ENCODE measurements around the gene CAPN12.

Gene CAPN12

DNA sequence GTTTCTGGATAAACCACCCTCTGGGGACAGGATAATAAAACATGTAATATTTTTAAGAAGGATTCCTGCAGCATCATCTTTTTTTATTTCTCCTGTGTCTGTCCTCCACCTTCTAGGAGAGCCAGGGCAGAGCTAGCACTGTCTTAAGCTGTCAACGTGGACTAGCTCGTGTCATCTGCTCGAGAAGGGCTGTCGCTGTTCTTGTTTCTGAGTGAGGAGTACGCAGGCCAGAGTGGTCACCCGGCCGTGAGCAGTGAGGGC lies 13.9 kb downstream of the CAPN12 start:
- no peak overlapping the region for H3K4me3 ChIP-seq (ENCODE audit: low read length)
- TF ChIP-seq, protein P1, sequence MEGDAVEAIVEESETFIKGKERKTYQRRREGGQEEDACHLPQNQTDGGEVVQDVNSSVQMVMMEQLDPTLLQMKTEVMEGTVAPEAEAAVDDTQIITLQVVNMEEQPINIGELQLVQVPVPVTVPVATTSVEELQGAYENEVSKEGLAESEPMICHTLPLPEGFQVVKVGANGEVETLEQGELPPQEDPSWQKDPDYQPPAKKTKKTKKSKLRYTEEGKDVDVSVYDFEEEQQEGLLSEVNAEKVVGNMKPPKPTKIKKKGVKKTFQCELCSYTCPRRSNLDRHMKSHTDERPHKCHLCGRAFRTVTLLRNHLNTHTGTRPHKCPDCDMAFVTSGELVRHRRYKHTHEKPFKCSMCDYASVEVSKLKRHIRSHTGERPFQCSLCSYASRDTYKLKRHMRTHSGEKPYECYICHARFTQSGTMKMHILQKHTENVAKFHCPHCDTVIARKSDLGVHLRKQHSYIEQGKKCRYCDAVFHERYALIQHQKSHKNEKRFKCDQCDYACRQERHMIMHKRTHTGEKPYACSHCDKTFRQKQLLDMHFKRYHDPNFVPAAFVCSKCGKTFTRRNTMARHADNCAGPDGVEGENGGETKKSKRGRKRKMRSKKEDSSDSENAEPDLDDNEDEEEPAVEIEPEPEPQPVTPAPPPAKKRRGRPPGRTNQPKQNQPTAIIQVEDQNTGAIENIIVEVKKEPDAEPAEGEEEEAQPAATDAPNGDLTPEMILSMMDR (IDR thresholded peaks at IDR 0.05; ENCODE audit: insufficient read depth, low read depth, low read length, missing control alignments) = no peak
- DNase-seq (ENCODE audit: low read depth) = no peak

DNA sequence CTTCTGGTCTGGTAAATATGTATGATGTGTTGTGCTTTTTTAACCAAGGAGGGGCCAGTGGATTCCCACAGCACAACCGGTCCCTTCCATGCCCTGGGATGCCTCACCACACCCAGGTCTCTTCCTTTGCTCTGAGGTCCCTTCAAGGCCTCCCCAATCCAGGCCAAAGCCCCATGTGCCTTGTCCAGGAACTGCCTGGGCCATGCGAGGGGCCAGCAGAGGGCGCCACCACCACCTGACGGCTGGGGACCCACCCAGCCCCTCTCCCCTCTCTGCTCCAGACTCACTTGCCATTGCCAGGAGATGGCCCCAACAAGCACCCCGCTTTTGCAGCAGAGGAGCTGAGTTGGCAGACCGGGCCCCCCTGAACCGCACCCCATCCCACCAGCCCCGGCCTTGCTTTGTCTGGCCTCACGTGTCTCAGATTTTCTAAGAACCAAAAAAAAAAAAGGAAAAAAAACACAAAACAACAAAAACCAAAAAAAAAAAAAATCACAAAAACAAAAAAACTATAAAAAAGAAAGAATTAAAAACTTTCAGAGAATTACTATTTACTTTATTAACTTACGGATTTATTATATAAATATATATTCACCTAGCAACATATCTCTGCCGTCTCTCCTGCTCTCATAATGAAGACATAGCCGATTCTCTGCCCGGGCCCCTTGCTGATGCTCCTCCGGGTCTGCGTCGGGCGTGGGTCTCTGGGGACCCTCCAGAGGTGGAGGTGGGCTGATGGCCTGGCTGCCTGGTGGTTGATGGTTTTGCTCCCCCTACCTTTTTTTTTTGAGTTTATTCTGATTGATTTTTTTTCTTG lies 14.4 kb downstream of the CAPN12 start:
- no peak overlapping the region for H3K4me3 ChIP-seq (ENCODE audit: low read length)
- peak; percentile 60 for DNase-seq (ENCODE audit: low read depth)
- TF ChIP-seq, protein P1 (IDR thresholded peaks at IDR 0.05; ENCODE audit: insufficient read depth, low read depth, low read length, missing control alignments) = peak; percentile 78

DNA sequence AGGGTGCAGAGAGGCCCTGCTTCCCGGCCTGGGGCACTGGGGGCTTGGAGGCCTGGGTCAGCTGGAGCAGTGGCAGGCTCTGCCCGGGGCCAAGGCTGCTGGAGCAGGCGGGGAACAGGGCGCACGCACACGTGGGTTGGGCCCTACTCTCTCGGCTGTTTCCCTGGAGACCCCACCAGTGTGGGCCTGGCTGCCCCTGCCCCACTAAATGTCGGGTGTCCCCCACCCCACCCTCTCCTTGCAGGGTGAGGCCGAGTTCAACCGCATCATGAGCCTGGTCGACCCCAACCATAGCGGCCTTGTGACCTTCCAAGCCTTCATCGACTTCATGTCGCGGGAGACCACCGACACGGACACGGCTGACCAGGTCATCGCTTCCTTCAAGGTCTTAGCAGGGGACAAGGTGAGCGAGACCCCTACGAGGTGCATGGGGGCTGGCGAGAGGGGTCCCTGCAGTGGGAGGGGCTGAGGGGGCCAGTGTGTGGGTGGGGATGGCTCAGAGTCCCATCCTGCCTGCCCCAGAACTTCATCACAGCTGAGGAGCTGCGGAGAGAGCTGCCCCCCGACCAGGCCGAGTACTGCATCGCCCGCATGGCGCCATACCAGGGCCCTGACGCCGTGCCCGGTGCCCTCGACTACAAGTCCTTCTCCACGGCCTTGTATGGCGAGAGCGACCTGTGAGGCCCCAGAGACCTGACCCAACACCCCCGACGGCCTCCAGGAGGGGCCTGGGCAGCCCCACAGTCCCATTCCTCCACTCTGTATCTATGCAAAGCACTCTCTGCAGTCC lies 15.3 kb downstream of the CAPN12 start:
- no peak for DNase-seq (ENCODE audit: low read depth)
- TF ChIP-seq, protein P1 (IDR thresholded peaks at IDR 0.05; ENCODE audit: insufficient read depth, low read depth, low read length, missing control alignments) = no peak
- no peak overlapping the region for H3K4me3 ChIP-seq (ENCODE audit: low read length)

DNA sequence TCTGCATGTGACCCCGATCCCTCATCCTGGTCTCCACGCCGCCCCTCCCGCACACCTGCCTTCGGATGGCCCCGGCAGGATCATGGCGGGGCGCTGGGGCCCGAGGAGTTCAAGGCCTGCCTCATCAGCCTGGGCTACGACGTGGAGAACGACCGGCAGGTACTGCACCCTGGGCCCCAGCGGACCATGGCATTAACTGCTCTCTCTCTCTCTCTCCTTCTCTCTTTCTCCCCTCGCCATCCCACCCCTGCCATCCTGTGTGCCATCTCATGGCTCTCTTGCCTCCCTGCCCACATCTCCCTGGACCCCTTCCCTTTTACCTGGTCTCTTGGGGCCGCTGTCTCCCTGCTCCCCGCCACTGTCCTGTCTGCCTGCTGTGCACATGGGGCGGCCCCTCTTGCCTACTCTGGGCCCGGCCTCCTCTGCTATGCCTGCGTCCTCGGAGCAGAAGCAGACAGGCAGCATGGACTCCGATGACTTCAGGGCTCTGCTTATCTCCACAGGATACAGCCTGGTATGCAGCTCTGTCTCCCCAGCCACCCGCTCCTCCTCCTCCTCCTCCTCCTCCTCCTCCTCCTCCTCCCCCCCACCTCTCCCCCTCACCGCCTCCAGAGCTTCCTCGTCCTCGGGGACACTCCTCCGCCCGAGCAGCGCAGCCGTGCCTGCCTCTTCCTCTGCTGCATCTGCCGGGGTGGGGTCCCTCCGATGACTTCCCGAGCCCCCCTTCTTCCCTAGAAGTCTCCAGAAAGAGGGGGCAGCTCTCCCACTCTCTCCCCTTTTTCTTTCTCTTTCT lies 16.2 kb downstream of the CAPN12 start:
- no peak for DNase-seq (ENCODE audit: low read depth)
- TF ChIP-seq, protein P1 (IDR thresholded peaks at IDR 0.05; ENCODE audit: insufficient read depth, low read depth, low read length, missing control alignments) = no peak
- no peak overlapping the region for H3K4me3 ChIP-seq (ENCODE audit: low read length)

DNA sequence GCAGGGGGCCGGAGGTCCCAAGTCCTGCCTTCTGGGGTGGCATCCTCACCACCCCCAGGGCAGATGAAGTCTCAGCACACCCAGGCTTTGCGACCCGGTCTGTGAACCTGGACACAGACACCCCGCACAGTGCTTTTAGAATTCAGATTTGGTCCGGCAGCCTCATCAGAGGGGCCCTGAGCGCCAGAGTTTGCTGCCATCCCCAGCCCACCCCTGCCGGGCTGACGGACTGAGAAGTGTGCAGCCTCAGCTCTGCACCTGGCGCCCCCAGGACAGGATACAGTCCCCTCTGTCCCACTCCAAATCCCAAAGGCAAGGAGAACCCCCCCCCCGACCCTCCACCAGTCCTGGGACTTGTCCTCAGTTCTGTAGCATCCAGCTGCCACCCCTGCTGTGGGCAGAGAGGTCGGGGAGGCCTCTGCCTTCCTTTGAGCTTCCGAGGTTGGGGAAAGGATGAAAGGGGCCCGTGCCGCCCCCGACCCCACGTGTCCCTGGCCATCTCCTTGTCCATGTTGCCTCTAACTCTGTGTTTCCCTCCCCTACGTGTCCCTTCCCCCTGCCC lies 16.9 kb downstream of the CAPN12 start:
- no peak overlapping the region for H3K4me3 ChIP-seq (ENCODE audit: low read length)
- TF ChIP-seq, protein P1 (IDR thresholded peaks at IDR 0.05; ENCODE audit: insufficient read depth, low read depth, low read length, missing control alignments) = no peak
- no peak for DNase-seq (ENCODE audit: low read depth)

DNA sequence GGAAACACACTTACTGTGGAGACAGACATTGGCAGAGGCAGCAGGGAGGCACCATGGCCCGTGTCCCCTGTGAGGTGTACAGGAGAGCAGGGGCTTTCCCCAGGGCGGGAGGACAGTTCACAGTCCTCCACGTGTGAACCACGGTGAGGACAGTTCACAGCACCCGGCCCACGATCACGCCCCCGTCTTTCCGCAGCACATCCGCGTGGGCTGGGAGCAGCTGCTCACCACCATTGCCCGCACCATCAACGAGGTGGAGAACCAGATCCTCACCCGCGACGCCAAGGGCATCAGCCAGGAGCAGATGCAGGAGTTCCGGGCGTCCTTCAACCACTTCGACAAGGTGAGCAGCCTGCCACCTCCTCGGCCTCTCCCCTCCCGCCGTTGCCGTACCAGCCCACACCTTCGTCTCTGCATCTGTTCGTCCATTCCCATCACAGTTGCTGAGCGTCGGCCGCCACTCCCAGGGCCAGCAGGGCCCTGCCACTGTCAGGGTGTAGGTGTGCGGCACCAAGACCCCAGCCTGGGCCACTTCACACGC lies 17.4 kb downstream of the CAPN12 start:
- TF ChIP-seq, protein P1 (IDR thresholded peaks at IDR 0.05; ENCODE audit: insufficient read depth, low read depth, low read length, missing control alignments) = no peak
- H3K4me3 ChIP-seq (ENCODE audit: low read length) = no peak overlapping the region

More for the DNA sequence above, 17.4 kb downstream of the CAPN12 start:
- DNase-seq (ENCODE audit: low read depth) = no peak

Data from epithelial cell of esophagus (primary cell).